Measurements from ENCODE around the gene SRPK3.
"Not testable (repeated sequence)": the region's sequence is repeated elsewhere in the genome, so short reads cannot be mapped to it uniquely, and the experiment has no call there.

Gene SRPK3

GRCh38 chrX:153746991-153747390 lies 33.9 kb upstream of the SRPK3 start:
- DNase-seq = not testable (repeated sequence)

DNA sequence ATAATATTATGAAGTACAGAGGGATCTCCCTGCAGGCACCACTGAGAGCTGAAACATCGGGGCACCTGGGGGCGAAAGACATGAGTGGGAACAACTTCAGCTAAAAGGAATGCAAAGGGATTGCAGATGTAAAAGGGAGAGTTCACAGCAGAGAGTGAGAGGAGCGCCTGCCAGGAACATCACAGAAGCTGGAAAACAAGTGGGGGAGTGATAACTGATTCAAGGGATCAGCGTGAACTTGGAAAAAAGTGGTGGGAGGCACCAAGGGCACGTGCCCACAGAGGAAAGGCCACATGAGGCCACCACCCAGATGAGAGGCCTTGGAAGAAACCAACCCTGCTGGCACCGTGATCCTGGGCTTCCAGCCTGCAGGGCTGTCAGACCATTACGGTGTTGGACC lies 31.8 kb upstream of the SRPK3 start:
- not testable (repeated sequence) for DNase-seq

GRCh38 chrX:153750127-153750774 lies 30.6 kb upstream of the SRPK3 start:
- no peak for DNase-seq

DNA sequence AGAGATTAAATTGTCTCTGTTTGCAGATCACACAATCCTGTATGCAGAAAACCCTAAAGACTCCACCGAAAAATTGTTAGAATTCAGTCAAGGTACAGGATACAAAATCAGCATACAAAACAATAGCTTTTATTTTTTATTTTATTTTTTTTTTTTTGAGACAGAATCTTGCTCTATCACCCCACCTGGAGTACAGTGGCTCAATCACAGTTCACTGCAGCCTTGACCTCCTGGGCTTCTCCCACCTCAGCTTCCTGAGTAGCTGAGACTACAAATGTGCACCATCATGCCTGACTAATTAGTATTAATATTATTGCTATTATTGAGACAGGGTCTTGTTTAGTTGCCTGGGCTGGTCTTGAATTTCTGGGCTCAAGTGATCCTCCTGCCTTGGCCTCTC lies 25.7 kb upstream of the SRPK3 start:
- no peak for DNase-seq

DNA sequence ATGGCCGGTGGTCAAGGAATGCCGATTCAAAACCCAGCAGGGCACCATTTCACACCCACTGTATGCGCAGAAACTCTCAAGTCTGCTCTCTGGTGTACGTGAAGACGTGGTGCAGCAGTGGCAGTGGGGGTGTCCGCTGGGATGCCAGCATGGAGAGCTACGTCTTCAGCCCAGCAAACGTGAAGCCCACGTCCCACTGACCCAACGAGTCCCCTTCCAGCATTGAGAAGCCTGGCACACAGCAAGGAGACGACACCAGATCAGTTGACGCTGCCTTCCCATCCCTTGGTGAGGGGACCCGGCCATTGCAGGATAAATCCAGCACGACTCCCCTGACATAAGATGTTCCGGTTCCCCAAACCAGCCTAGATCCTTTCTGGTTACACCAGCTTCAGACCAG lies 19.0 kb upstream of the SRPK3 start:
- DNase-seq = no peak

GRCh38 chrX:153762626-153763173 lies 18.1 kb upstream of the SRPK3 start:
- no peak for DNase-seq

- no peak for DNase-seq
Measured at GRCh38 chrX:153763298-153763932, 17.4 kb upstream of the SRPK3 start.

DNA sequence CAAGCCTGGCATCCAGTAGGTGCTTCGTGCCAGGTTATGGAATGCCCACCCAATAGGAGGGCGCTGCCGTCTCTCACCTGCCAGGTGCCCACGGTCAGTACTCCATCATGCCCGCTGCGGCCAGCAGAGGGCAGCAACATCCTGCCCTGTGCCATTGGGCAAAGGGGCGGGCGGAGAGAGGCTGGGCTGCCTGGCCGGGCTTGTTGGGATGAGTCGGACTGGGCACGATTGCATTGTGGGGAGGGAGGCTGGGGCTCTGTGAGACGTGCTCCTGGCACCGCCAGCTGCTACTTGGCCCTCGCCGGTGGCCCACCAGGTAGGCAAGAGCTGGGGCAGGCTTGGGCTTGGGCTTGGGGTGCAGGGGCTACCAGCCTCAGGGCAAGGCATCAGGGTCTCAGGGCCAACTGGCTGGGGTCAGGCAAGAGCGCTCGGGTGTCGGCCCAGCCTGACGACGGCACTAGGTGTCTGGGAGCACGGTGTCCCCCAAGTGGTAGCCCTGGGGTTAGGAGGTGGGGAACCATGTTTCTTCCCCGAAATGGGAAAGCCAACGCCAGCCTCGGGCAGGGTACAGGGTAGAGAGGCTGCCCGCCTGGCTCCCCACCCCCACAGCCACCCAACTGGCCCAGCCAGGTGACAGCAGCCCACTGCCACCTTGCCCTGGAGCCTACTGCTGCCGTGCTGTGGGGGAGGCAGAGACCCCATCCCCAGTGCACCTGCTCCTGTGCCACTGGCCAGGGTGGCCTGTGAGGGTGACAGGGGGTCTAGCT lies 16.7 kb upstream of the SRPK3 start, which contains the start of gene PLXNB3:
Gene PLXNB3, plus strand, starts transcription at position 261 of the 767 bp plus-strand sequence. CDS start 1,287 bp downstream, outside the sequence.
- peak; percentile 39 to 62 (median 50) for DNase-seq

GRCh38 chrX:153764786-153765137 lies 16.1 kb upstream of the SRPK3 start:
- DNase-seq = no peak

GRCh38 chrX:153765138-153766079 lies 15.4 kb upstream of the SRPK3 start:
- DNase-seq = no peak

DNA sequence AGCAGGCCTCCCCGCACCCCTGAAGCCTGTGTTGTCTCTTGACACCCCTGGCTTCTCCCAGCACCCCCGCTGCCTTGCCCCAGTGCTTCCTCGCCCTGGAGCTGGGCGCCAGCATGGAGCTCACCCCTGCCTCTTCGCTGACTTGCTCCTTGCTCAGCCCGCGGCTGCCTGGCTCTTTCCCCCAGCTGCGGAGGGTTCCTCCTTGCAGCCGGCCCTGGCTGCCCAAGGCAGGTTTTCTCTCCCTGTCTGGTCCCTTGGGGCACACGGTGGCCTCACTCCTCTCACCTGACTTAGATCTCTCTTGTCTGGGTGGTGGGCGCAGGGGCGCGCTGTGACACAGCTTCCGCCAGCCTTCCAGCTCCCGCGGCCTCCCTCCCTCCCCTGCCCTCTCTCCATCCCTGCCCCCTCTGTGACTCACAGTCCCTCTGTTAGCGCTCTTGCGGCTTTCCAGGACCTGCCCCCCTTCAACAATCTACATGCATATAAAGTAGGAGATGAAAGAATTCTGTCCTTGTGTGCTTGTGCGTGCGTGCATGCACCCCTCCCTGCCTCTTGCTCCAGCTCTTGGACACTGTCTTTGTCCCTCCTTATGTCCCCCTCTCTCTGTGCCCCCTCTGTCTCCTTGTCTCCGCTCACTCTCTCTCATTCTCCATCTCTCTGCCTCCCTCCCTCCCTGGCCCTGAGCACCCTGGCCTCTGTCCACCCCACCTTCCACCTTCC lies 14.6 kb upstream of the SRPK3 start:
- no peak for DNase-seq

- no peak for DNase-seq
Measured at GRCh38 chrX:153766871-153767673, 13.8 kb upstream of the SRPK3 start.

- no peak for DNase-seq
Measured at GRCh38 chrX:153767674-153768055, 13.2 kb upstream of the SRPK3 start.

DNA sequence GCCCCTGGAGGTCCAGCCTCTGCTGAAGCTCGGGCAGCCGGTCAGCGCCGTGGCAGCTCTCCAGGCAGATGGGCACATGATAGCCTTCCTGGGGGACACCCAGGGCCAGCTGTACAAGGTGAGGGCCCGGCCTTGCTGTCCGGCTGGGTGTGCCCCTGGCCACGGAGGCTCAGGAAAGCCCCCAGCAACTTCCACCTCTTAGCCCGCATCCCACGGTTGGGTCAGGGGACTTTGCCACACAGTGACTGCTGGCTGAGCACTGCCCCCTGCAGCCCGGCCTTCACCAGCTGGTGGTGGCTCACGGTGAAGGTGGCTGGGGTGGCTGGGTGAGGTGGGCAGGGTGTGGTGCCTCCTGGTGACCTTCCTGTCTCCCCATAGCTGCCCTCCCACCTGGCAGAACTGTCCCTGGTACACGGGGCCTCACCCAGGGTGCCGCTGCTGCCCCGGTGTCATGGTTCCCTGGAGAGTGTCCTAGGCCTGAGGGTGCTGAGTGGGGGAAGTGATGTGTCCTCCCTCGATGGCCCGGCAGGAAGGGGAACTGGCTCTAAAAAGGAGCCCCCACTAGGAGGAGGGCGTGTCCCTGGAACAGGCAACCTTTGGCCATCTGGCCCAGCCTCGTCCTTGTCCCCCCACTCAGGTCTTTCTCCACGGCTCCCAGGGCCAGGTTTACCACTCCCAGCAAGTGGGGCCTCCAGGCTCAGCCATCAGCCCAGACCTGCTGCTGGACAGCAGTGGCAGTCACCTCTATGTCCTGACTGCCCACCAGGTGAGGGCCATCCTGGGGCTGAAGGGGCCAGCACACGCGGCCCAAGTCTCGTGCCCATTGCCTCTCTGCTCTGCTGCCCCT lies 12.3 kb upstream of the SRPK3 start:
- no peak for DNase-seq

DNA sequence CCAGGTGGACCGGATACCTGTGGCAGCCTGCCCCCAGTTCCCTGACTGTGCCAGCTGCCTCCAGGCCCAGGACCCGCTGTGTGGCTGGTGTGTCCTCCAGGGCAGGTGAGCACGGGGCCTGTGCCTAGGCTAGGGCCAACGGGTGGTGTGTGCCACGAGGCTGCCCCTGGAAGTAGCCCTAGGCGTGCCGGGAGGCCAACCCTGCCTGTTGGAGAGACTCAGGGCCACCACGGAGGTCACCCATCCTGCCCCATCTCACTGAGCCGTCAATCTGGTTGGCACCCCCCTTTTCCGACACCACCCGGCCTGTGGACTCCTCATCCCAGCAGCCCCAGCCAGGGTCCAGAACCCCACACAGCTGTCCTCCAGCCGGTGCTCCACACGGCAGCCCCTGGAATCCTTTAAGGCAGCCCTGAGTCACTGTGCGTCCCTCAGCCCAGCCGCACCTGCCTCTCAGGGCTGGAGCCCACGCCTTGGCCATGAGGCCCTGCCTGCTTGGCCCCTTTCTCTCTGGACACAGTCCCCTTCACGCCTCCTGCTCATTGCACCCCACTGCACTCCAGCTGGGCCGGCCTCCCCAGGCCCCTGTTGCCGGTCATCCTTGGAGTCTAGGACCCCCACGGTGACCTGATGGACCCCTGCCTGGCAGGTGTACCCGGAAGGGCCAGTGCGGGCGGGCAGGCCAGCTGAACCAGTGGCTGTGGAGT lies 11.5 kb upstream of the SRPK3 start:
- DNase-seq = no peak

- no peak for DNase-seq
Measured at GRCh38 chrX:153769865-153770600, 10.8 kb upstream of the SRPK3 start.

DNA sequence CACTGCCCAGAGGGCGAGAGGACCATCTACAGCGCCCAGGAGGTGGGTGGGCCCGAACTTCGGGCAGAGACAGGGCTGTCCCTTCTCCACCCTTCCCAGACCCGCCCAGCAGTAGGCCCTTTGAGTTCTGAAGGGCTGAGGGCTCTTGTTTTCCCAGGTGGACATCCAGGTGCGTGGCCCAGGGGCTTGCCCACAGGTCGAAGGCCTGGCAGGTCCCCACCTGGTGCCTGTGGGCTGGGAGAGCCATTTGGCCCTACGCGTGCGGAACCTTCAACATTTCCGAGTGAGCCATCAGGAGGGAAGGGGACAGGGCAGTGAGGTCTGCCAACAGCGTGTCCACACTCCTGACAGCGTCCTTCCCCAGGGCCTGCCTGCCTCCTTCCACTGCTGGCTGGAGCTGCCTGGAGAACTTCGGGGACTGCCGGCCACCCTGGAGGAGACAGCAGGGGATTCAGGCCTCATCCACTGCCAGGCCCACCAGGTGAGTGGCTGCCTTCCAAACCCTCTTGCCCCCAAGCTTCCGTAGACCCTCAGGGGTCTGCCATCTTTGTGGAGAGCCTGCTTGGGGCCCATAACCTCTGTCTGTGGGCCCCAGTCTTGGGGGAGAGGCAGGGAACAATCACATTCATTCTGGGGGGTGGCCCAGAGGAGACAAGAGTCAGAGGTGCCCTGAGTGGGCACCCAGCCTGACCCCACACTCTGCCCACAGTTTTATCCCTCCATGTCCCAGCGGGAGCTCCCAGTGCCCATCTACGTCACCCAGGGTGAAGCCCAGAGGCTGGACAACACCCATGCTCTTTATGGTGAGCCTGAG lies 10.0 kb upstream of the SRPK3 start:
- DNase-seq = no peak
